Right lobe of liver (tissue), 4 donors: Measurements from ENCODE around the gene LASP1.

Experiments used
- POLR2A ChIP-seq: fragments of 450-650 bp; IDR thresholded peaks from one replicate; pipeline ENCODE4 v1.6.1; 2017; ENCODE audit warnings: antibody characterized with exemption, mild to moderate bottlenecking
- TF ChIP-seq, protein P1 (sequence below), 4 donors: fragments of 200-600 bp in 3 of 4; fragments of 450-650 bp in 1 of 4; IDR thresholded peaks; one replicate each; pipeline versions ENCODE4 v1.5.1 to v1.8.0; 2016 to 2022; ENCODE audit warnings: antibody characterized with exemption in 4 of 4, mild to moderate bottlenecking in 2 of 4
- donor health status: DM: no; HTN: no; CAD: no.
- donor health status: DM: no; HTN: no; CAD: no.
- donor health status: DM: no; HTN: yes; CAD: no.

DNA sequence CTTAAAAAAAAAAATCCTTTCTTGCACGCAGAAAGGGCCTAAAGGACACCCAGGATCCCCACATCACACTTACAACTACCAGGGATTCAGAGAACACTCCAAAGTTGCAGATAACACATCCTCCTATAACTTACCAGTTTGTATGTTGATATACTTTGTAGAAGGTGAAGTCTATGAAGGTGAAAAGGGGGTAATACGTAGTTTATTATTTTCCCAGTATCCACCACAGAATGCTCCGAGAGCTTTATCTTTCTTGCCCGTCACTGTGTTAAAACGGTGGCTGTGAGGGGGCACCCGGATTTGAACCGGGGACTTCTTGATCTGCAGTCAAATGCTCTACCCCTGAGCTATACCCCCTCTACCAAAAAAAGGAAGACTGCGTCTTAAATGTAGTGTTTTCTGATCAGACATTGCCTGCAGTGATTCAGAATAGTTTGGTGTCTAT, 8.4 kb upstream of the LASP1 start:
- TF ChIP-seq, protein P1, sequence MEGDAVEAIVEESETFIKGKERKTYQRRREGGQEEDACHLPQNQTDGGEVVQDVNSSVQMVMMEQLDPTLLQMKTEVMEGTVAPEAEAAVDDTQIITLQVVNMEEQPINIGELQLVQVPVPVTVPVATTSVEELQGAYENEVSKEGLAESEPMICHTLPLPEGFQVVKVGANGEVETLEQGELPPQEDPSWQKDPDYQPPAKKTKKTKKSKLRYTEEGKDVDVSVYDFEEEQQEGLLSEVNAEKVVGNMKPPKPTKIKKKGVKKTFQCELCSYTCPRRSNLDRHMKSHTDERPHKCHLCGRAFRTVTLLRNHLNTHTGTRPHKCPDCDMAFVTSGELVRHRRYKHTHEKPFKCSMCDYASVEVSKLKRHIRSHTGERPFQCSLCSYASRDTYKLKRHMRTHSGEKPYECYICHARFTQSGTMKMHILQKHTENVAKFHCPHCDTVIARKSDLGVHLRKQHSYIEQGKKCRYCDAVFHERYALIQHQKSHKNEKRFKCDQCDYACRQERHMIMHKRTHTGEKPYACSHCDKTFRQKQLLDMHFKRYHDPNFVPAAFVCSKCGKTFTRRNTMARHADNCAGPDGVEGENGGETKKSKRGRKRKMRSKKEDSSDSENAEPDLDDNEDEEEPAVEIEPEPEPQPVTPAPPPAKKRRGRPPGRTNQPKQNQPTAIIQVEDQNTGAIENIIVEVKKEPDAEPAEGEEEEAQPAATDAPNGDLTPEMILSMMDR (IDR thresholded peaks at IDR 0.05): no peak
- no peak for TF ChIP-seq POLR2A
